GM04504 (cell line): ENCODE data around the gene NLRC3.
"Not testable (repeated sequence)": the region's sequence is repeated elsewhere in the genome, so short reads cannot be mapped to it uniquely, and the experiment has no call there.

ENCODE experiments used
- DNase-seq: peaks from one replicate; pipeline ENCODE4 v3.0.0-alpha.2; 2012; ENCODE audit warnings: low read depth

The NLRC3 gene

GRCh38 chr16:3548445-3548844, 28.8 kb downstream of the NLRC3 start:
- no peak for DNase-seq

DNA sequence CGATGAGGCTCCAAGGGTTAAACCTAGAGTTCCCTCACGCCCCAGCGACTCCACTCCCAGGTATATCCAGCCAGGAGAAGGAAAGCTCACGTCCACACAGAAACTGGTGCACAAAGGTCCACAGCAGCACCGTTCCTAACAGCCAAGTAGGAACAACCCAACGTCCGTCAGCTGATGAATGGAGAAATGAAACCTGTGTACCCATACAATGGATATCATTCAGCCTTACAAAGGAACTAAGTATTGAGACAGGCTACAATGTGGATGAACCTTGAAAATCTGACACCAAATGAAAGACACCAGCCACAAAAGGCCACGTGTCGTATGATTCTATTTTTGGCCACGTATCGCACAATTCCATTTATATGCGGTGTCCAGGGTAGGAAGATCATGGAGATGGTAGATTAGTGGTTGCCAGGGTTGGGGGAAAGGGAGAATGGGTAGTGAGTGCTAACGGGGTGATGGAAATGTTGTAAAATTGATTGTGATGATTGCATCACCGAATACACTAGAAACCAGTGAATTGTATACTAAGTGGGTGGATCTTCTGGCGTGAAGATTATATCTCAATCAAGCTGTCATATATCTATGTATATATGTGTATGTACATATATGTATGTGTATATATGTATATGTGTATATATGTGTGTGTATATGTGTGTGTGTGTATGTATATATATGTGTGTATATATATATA, 30.1 kb downstream of the NLRC3 start:
- DNase-seq, result no peak

DNA sequence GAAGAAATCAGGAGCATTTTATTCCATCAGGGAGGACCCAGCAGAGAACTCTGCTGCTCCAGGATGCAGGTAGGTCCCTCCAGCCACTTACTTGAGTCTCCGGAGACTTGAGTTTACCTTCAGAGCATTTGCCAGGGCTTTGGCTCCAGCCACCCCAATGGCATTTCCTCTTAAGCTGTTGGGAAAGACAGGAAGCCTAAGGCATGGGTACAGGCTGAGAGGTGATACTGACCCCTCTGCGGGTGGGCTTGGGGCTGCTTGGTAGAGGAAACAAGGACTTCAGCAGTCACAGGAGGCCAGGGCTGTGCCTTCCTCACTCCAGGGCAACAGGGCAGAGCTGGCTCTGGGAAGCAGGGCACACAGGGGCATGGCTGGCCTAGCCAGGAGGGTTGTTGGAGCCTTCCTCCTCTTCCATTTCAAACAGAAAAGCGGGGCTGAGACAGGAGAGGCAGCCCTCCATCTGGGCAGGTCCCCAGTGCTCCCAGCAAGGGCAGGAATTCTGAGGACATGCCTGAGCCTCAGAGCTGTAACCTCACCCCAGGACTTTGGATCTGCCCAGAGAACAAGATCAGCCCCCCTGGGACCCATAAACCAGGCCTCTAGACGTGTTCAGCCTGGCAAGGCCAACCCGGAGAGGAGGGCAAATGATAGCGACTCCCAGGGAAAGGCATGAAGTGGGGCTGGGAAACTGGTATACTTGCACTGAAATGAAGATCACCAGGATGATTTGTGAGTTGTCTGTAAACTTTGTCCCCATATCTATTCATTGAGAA, 34.4 kb downstream of the NLRC3 start:
- no peak for DNase-seq

GRCh38 chr16:3541527-3542155, 35.6 kb downstream of the NLRC3 start:
- DNase-seq, result no peak

DNA sequence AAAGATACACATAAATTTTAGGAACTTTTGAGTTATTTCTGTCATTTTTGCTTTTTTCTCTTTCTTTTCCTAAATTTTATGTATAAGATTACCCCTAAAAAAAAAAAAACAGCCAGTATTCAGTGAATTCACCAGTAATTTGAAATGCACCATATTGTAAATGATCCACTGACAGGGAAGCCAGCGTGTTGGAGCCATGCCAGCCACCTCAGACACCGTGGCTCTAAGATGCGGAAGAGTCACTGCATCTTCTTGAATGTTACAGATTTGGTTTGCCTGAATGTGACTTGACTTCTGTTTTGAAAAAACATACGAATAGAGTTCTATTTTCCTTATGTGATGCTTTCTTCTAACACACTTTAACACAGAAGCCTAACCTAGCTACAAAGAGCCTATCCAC, 39.0 kb downstream of the NLRC3 start:
- no peak for DNase-seq

DNA sequence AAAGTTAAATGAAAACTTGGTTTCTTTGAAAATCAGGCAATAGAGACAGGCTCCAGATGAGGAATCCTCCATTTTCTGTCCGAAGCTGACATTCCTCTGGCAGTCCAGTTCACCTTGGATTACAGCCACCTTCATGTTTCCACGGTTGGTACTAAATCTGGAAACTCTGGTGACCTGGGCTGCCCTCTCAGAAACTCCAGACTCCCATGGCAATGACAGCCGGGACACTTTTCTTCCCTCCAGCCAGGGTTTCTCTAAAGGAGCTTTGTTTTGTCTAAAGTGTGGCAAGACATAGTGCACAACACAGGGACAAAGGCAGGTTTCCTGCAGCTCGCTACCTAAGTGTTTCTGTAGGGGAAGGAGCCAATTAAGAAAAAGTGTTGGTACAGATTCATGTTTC, 40.4 kb downstream of the NLRC3 start:
- no peak for DNase-seq

DNA sequence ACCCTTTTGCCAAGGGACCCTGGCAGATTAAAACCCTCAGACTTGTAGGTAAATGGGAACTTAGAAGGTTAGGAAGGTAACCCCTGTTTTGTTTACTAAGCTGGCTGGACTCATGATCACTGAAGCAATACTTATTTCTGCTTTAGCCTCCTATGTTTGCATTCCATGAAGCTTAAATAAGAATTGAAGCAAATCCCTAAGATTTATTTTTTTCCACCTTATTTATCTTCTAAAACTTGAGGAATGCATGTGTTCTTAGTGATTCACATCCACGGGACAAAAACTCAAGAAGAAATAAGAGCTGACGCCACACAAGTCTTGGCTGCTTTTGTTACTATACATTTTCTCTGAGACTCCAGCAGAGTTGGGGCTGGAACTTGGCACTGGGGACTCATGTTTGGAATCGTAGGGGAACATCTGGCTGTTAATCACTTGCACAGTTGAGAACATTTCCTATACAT, 40.9 kb downstream of the NLRC3 start:
- peak; percentile 51 for DNase-seq

- no peak for DNase-seq
Observed at GRCh38 chr16:3534126-3534525, 43.1 kb downstream of the NLRC3 start.

- DNase-seq, result no peak
Observed at GRCh38 chr16:3532741-3533140, 44.5 kb downstream of the NLRC3 start.

DNA sequence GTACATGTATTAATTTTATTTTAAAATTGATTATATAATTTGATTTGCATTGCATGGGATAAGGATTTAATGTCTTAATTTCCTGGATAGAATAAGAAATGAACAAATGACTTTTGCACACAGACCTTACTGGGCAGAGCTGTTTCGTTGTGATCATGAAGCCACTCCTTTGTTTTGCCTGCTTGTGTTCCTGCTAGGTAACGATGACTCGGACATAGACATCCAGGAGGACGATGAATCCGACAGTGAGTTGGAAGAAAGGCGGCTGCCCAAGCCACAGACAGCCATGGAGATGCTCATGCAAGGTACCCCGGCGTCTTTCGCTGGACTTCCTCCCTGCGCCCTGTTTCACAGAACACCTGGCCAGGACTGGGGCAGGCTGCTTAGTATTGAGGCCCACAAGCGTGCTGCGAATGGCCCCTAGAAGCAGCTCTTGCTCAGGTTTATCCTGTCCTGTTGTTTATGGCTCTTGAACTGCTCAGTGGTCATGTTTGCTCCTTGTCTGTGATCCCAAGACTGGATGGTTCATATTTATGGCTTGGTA, 46.8 kb downstream of the NLRC3 start:
- no peak for DNase-seq

DNA sequence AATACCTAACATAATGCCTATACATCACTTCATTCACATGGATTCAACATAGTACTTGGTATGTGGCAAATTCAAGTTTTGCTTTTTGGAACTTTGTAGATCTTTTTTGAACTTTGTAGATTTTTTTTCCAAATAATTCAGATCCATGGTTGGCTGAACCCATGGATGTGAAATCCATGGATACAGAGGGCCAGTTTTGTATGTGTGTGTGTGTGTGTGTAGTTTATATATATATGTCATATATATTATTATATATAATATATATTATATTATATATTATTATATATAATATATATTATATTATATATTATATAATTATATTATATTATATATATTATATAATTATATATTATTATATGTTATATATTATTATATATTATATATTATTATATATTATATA, 48.0 kb downstream of the NLRC3 start:
- DNase-seq, result no peak

DNA sequence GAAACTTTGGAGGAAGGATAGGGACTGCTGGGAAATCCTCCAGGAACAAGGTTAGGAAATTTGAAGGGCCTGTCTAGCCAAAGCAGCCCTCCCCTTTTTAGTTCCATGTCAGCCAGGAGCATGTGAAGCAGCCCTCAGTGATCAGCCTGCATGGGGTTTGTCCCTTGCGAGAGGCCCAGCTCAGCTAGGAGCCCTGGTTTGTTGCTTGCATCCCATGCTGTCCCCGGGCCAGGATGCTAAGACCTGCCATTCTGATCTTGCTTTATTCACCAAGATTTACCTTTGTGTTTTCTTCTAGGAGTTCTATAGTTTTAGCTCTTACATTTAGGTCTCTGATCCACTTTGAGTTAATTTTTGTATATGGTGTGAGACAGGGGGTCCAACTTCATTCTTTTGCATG, 48.8 kb downstream of the NLRC3 start:
- no peak for DNase-seq

GRCh38 chr16:3527216-3527829, 49.9 kb downstream of the NLRC3 start:
- not testable (repeated sequence) for DNase-seq

DNA sequence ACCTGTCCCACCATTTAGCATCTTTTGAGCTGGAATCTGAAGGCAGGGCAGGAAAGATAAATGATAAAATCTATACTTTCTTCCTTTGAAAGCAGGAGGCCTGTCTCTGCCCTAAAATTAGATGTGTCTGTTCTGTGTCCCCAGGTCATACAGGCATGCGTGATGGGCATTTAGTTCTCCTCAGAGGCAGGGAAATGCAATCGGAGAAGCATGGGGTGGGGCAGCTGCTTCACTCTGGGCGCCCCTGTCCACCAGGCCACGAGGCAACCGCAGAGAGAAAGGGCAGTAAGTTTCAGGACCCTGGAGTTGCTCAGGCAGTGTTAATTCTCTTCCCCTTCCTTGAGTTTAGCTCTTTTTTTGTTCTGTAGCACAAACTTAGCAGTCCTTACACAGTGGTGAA, 51.3 kb downstream of the NLRC3 start:
- DNase-seq, result no peak

- no peak for DNase-seq
Observed at GRCh38 chr16:3523281-3523680, 53.9 kb downstream of the NLRC3 start.

DNA sequence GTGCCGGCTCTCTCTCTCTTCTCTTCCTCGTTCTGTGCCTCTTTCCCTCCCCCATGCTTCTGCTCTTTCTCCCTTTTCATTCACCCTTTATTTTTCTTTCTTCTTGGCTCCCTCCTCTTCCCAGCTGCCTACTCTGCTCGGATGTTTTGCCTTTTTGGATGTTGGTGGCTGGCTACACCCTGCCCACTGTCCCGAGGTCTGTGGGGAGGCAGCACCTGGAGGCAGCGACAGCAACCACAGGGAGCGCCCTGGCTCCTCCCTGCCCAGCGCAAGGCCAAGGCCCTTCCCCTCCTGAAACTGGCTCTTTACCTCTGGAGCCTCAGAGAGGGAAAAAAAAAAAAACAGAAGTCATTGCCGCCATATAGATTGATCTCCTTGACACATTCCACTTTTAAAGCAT, 56.4 kb downstream of the NLRC3 start:
- DNase-seq, result no peak

GRCh38 chr16:3520413-3520812, 56.8 kb downstream of the NLRC3 start:
- peak; percentile 85 for DNase-seq

- DNase-seq, result no peak
Observed at GRCh38 chr16:3519581-3519980, 57.6 kb downstream of the NLRC3 start.

GRCh38 chr16:3518986-3519348, 58.2 kb downstream of the NLRC3 start:
- no peak for DNase-seq

DNA sequence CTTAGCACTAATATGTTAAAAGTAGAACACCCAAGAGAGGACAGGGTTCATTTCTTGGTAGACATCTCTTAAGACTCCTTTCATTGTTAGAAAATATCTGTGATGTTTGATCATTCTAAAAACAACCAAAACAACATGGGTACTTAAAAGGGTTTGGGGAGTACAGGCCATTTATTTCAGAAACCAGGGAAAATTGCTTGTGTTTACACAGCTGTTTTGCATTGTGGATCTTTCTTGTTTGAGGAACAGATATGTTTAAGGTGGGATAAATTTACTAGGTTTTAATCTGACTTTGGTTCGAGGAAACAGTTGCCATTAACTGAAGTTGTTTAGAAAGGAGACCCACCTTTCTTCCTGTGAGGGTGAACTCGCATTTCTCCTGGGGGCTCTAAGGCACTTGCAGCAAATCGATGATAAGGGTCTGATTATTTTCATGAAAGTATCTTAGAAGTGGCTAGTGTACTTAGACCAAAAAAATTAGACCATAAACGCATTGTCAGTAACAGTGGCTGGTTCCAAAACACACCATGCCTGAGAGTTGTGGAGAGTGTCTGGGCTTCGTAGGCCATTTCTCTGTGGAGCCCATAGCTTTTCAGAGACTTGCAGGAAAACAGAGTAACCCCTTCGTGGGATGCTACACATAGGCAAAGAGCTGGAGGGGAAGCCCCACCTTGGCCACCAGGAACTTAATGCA, 58.8 kb downstream of the NLRC3 start:
- DNase-seq, result no peak

DNA sequence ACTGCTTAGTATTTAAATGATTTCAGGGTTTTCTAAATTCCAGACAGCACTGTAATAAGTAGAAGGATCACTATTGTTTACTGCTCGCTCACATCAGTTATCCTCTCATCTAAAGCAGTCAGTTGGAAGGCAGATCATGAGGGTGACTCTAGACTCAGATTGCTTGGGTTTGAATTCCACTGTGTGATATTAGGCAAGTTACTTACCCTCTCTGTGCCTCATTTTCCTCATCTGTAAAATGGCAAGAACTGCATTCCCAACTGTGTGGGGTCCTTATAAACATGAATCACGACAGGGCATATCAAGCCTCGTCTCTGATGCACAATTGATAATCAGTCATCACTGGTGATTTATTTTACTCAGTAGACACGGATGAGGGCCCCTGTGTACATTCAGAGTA, 61.3 kb downstream of the NLRC3 start:
- DNase-seq, result no peak

- DNase-seq, result no peak
Observed at GRCh38 chr16:3514621-3515020, 62.6 kb downstream of the NLRC3 start.
